Muscle layer of colon (tissue), 2 donors: ENCODE results near the gene EVC2.
"Not testable (repeated sequence)": the region's sequence is repeated elsewhere in the genome, so short reads cannot be mapped to it uniquely, and the experiment has no call there.

Experiments
- H3K27ac ChIP-seq: one replicate; pipeline ENCODE4 v1.7.0; 2013; ENCODE audit warnings: low read depth, mild to moderate bottlenecking, low read length, moderate library complexity
- H3K27me3 ChIP-seq, 2 donors: one replicate each; pipeline ENCODE4 v1.7.0; 2013; ENCODE audit warnings: low read length in 2 of 2, mild to moderate bottlenecking in 2 of 2; ENCODE audit not compliant: insufficient read depth in 2 of 2, control insufficient read depth in 1 of 2
- H3K36me3 ChIP-seq: one replicate; pipeline ENCODE4 v1.7.0; 2013; ENCODE audit warnings: mild to moderate bottlenecking, low read length; ENCODE audit not compliant: insufficient read depth
- H3K4me1 ChIP-seq: one replicate; pipeline ENCODE4 v1.7.0; 2013; ENCODE audit warnings: mild to moderate bottlenecking, low read length; ENCODE audit not compliant: insufficient read depth
- H3K4me3 ChIP-seq, 2 donors: one replicate each; pipeline ENCODE4 v1.7.0; 2013; ENCODE audit warnings: low read length in 2 of 2, low read depth in 1 of 2, mild to moderate bottlenecking in 1 of 2, moderate library complexity in 1 of 2
- H3K9ac ChIP-seq: one replicate; pipeline ENCODE4 v1.7.0; 2013; ENCODE audit warnings: low read length
- H3K9me3 ChIP-seq: one replicate; pipeline ENCODE4 v1.7.0; 2013; ENCODE audit warnings: mild to moderate bottlenecking, low read length
- donor health status: abdominal sarcoma.
- donor health status: Adenocarcinoma of cecum.

Gene EVC2

GRCh38 chr4:5615496-5616075, 92.8 kb downstream of the EVC2 start:
- H3K4me3 ChIP-seq, result no peak overlapping the region
- no peak overlapping the region for H3K27ac ChIP-seq
- H3K9ac ChIP-seq, result no peak overlapping the region
- H3K36me3 ChIP-seq, result peaks cover 39% of the 10 kb centered on the region
- no peaks in the 10 kb centered on the region for H3K9me3 ChIP-seq
- no peaks in the 10 kb centered on the region for H3K4me1 ChIP-seq
- no peaks in the 10 kb centered on the region for H3K27me3 ChIP-seq

DNA sequence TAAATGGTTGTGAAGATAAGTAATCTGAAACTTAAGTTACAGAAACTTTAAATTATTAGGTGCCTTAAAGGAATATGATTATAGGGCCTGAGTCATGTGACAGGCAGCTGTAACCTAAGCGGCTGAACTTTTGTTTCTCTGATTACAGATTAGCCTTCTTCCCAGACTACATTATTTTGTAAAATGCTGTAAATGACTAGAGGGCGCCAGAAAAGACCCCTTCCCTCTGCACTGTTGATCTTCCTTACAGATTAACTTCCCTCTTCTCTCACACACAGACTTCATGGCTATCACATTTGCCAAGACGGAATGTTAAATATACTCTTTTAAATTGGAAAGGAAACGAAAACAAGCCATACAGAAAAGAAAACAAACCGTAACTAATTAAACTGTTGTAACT, 96.6 kb downstream of the EVC2 start:
- H3K36me3 ChIP-seq, result peaks cover 23% of the 10 kb centered on the region
- no peaks in the 10 kb centered on the region for H3K4me1 ChIP-seq
- no peaks in the 10 kb centered on the region for H3K9me3 ChIP-seq
- H3K9ac ChIP-seq, result no peak overlapping the region
- no peaks in the 10 kb centered on the region for H3K27me3 ChIP-seq
- no peak overlapping the region for H3K27ac ChIP-seq
- H3K4me3 ChIP-seq, result no peak overlapping the region

DNA sequence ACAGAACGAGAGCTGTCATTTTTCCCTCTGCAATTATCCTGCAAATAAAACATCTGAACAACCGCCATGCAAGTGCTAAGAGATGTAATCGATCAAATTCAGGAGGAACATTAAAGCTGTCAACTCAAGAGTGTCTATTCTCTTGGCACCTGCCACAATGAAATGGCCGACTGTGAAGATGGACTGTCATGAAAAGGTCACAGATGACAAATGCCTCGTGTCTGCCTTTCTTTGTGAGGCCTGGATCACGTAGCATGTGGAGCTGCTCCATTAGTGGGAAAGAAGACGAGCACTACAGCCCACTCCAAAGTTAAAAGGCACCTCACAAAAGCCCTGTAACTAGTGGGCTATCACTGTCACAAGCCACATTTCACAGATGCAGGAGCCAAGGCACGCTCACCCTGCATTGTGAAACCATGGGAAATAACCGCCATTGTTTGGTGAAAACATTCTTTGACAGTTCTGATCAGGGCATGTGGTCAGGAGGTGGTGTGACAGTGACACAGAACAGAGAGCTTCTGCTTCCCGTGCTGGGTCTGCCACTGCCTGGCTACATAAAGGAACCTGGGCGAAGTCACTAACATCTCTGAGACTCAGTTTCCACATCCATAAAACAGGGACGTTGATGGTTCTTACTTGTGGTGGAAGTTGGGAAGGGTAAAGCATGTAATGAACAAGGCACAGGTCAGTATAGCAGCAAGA, 98.9 kb downstream of the EVC2 start:
- H3K9ac ChIP-seq, result no peak overlapping the region
- H3K36me3 ChIP-seq, result peaks cover 6% of the 10 kb centered on the region
- no peaks in the 10 kb centered on the region for H3K27me3 ChIP-seq
- no peaks in the 10 kb centered on the region for H3K9me3 ChIP-seq
- H3K27ac ChIP-seq, result no peak overlapping the region
- no peaks in the 10 kb centered on the region for H3K4me1 ChIP-seq
- no peak overlapping the region for H3K4me3 ChIP-seq

GRCh38 chr4:5593828-5594227, 114.5 kb downstream of the EVC2 start:
- not testable (repeated sequence) for H3K4me3 ChIP-seq, H3K4me1 ChIP-seq

DNA sequence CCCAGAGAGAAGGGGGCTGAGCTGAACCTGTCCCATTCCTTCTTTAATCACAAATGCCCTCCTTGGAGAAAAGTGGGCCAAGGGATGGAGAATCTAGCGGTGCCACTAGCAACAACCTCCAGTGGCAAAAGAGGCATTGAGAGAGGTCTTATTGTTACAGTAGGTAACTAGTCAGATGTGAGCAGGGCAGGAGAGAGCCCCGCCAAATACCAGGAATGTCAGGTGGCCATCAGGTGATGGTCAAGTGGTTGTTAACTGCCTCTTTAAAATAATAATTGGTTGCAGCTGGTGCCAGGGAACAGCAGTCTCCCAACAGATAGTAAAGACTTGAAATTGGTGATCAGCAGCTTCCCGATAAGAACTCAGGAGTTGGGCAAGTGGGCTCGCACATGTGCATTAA, 116.1 kb downstream of the EVC2 start:
- Histone ChIP-seq H3K9ac (no peak overlapping the region), H3K27me3 (no peaks in the 10 kb centered on the region), H3K27ac (no peak overlapping the region), H3K4me3 (no peak overlapping the region), H3K36me3 (no peaks in the 10 kb centered on the region), H3K9me3 (no peaks in the 10 kb centered on the region), H3K4me1 (no peaks in the 10 kb centered on the region)

More at GRCh38 chr4:5593828-5594227, 114.5 kb downstream of the EVC2 start:
- H3K36me3 ChIP-seq, H3K27ac ChIP-seq, H3K9ac ChIP-seq, H3K27me3 ChIP-seq, H3K9me3 ChIP-seq: not testable (repeated sequence)

DNA sequence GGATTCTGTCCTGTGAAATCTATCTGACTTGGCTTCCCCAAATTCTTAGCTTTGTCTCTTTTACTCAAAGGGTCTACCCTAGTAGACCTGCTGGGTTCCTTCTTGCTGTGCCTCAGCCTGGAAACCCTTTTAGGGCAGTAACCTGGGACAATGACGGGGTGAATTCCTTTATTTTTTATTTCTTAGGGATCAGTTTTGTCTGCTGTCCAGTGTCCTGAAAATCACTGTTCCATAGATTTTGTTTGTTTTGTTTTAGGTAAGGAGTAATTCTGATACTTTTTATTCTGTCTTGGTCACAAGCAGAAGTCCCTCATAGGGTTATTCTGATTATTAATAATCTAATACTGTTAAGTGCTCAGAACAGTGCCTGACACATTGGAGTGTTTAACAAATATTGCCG, 118.9 kb downstream of the EVC2 start:
- Histone ChIP-seq H3K4me3 (no peak overlapping the region), H3K36me3 (peaks cover 3% of the 10 kb centered on the region), H3K9me3 (no peaks in the 10 kb centered on the region), H3K27ac (no peak overlapping the region), H3K4me1 (no peaks in the 10 kb centered on the region), H3K27me3 (no peaks in the 10 kb centered on the region), H3K9ac (no peak overlapping the region)

GRCh38 chr4:5588046-5588445, 120.3 kb downstream of the EVC2 start:
- Histone ChIP-seq H3K9ac (no peak overlapping the region), H3K27me3 (no peaks in the 10 kb centered on the region), H3K4me3 (no peak overlapping the region), H3K27ac (no peak overlapping the region), H3K9me3 (no peaks in the 10 kb centered on the region), H3K36me3 (peaks cover 7% of the 10 kb centered on the region), H3K4me1 (no peaks in the 10 kb centered on the region)

DNA sequence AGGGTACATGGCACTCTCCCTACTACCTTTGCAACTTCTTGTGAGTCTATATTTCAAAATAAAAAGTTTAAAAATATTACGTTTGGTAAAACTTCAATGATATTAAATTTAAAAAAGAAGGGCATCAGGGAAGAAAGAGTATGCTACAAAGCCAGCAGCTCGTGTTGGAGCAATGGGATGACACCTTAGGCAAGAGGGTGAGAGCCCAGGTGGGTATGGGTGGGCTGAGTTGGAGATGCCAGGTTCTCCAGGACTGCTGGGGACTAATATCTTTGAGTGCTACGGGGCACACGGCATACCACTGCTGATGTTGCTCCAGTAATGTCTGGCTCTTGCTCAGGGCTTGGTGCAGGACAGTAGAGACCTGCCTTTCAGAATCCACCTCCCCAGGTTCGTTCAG, 132.4 kb downstream of the EVC2 start:
- Histone ChIP-seq H3K4me3 (no peak overlapping the region), H3K4me1 (no peaks in the 10 kb centered on the region), H3K36me3 (peaks cover 18% of the 10 kb centered on the region), H3K27me3 (no peaks in the 10 kb centered on the region), H3K9me3 (no peaks in the 10 kb centered on the region), H3K27ac (no peak overlapping the region), H3K9ac (no peak overlapping the region)

- Histone ChIP-seq H3K27me3 (no peaks in the 10 kb centered on the region), H3K9ac (no peak overlapping the region), H3K36me3 (peaks cover 18% of the 10 kb centered on the region), H3K9me3 (no peaks in the 10 kb centered on the region), H3K4me3 (no peak overlapping the region), H3K27ac (no peak overlapping the region), H3K4me1 (no peaks in the 10 kb centered on the region)
Observed at GRCh38 chr4:5574386-5574785, 134.0 kb downstream of the EVC2 start.

- H3K4me1 ChIP-seq, result no peaks in the 10 kb centered on the region
- H3K36me3 ChIP-seq, result peaks cover 22% of the 10 kb centered on the region
- H3K27me3 ChIP-seq, result no peaks in the 10 kb centered on the region
- no peaks in the 10 kb centered on the region for H3K9me3 ChIP-seq
- H3K9ac ChIP-seq, result no peak overlapping the region
- H3K4me3 ChIP-seq, result no peak overlapping the region
- H3K27ac ChIP-seq, result no peak overlapping the region
Observed at GRCh38 chr4:5573965-5574364, 134.4 kb downstream of the EVC2 start.

DNA sequence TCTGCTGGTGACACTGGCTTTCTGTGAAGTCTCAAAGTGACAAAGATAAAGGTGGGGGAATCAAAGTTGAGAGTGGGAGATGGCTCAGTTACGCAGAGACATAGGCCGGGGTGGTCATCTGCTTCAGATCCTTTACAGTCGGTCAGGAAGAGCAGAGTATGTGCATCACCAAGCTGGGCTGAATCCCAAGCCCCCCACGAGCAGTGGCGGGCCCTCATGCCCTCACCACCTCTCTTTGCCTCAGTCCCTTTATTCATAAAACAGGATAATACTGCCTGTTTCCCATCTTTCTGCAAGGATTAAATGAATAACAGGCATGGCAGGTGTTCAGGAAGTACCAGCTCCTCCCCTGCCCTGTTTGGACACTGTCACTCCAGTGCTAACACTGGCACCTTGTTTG, 135.6 kb downstream of the EVC2 start:
- Histone ChIP-seq H3K9me3 (no peaks in the 10 kb centered on the region), H3K4me3 (no peak overlapping the region), H3K9ac (no peak overlapping the region), H3K4me1 (no peaks in the 10 kb centered on the region), H3K27ac (no peak overlapping the region), H3K27me3 (no peaks in the 10 kb centered on the region), H3K36me3 (peaks cover 28% of the 10 kb centered on the region)

DNA sequence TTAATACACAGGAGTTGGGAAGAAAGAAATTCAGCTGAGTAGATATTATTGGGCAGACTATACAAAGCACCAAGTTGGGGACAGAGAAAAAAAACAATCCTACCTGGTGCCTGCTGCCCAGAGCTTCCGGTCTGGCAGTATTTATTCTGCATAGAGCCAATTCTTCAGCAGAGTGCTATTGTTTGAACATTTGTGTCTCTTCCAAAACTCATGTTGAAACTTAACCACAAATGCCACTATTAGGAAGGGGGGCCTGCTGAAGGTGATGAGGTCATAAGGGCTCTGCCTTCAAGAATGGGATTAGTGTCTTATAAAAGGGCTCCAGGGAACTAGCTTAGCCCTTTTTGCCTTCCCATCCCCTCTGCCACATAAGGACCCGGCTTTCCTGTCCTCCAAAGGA, 136.2 kb downstream of the EVC2 start:
- H3K27ac ChIP-seq, result no peak overlapping the region
- peaks cover 28% of the 10 kb centered on the region for H3K36me3 ChIP-seq
- H3K9me3 ChIP-seq, result no peaks in the 10 kb centered on the region
- H3K27me3 ChIP-seq, result no peaks in the 10 kb centered on the region
- no peaks in the 10 kb centered on the region for H3K4me1 ChIP-seq
- no peak overlapping the region for H3K9ac ChIP-seq
- no peak overlapping the region for H3K4me3 ChIP-seq
